K562 (cell line): ENCODE measurements around the gene NAIF1. TPM values are rescaled to one million over a fixed set of nuclear protein-coding genes. Genes with fewer than 3 reads are reported as not detected.

Experiments used
- CBX8 ChIP-seq: fragments of 200-600 bp; sonication (generic); IDR thresholded peaks from 2 replicates; pipeline ENCODE4 v1.6.1; 2012; ENCODE audit warnings: borderline replicate concordance, mixed run types, low read depth, mild to moderate bottlenecking, moderate library complexity, mixed read lengths, low read length, control low read depth, inconsistent platforms; ENCODE audit not compliant: poor library complexity, severe bottlenecking; ENCODE audit errors: extremely low read depth
- CHD7 ChIP-seq: fragments of 200-600 bp; sonication (generic); IDR thresholded peaks from one replicate; pipeline ENCODE4 v1.6.1; 2012; ENCODE audit warnings: mild to moderate bottlenecking, low read depth, low read length, inconsistent platforms
- DMBX1 ChIP-seq: fragments of 250-450 bp; sonication (Bioruptor Pico); IDR thresholded peaks from 2 replicates; pipeline ENCODE4 v1.8.0; 2022; ENCODE audit warnings: inconsistent platforms, mild to moderate bottlenecking, moderate library complexity, borderline replicate concordance
- HOXB6 ChIP-seq: fragments of 250-450 bp; sonication (Bioruptor Pico); IDR thresholded peaks from 2 replicates; pipeline ENCODE4 v1.5.1; 2022; ENCODE audit warnings: mild to moderate bottlenecking, borderline replicate concordance
- SLC30A9 ChIP-seq: fragments of 250-450 bp; sonication (Bioruptor Pico); IDR thresholded peaks from 2 replicates; pipeline ENCODE4 v1.8.0; 2022; ENCODE audit warnings: mild to moderate bottlenecking, moderate library complexity
- TSHZ1 ChIP-seq: fragments of 250-450 bp; sonication (Bioruptor Pico); IDR thresholded peaks from 2 replicates; pipeline ENCODE4 v1.4.0; 2020; ENCODE audit warnings: mild to moderate bottlenecking, moderate library complexity
- ZBTB43 ChIP-seq: sonication (generic); formaldehyde crosslinking; IDR thresholded peaks from 2 replicates; pipeline ENCODE4 v1.8.0; 2023; ENCODE audit warnings: mild to moderate bottlenecking, missing genetic modification reagents
- ZNF24 ChIP-seq: fragments of 450-650 bp; IDR thresholded peaks from 2 replicates; pipeline ENCODE4 v1.6.1; 2016
- ZNF507 ChIP-seq: conservative IDR thresholded peaks from 2 replicates; pipeline ENCODE4 v1.6.1; 2017; ENCODE audit warnings: missing genetic modification characterization, missing compliant biosample characterization
- polyA plus RNA-seq, 8 experiments: library from polyadenylated mRNA; depleted of rRNA in 4 of 8; stranded (reverse) in 5 of 8; unstranded in 3 of 8; fragments of >200 nt; fragmentation: Nextera tagmentation in 2 of 8; fragmentation: Illumina TruSeq in 1 of 8; extraction: Ambion mirVana in 2 of 8; extraction: Trizol in 1 of 8; gene quantifications; 2 replicates each; pipeline versions ENCODE4 v1.2.1 to v1.2.3, GENCODE V29; 2011 to 2014; ENCODE audit warnings: inconsistent platforms in 1 of 8, missing spikeins in 1 of 8
- total RNA-seq, 7 experiments: library from RNA; depleted of rRNA in 6 of 7; stranded (reverse); fragments of >200 nt in 6 of 7; fragmentation: Illumina TruSeq in 2 of 7; extraction: Trizol in 2 of 7; gene quantifications; 2 replicates each; pipeline versions ENCODE4 v1.2.1 to v1.2.3, GENCODE V29; 2011 to 2021; ENCODE audit warnings: low replicate concordance in 1 of 7

The NAIF1 gene
- total and polyA plus RNA-seq, 9 of the 15 experiments (the other 6 are each of a cell fraction or from before 2014, with no cell fraction given) = 4.8 to 26.6 (median 17.2) TPM

GRCh38 chr9:128078504-128079434 lies 11.6 kb upstream of the NAIF1 start (continued):
- TF ChIP-seq CBX8 (no peak), TSHZ1 (CRISPR knock-in tag) (no peak), DMBX1 (CRISPR knock-in tag) (no peak), HOXB6 (CRISPR knock-in tag) (no peak), CHD7 (no peak), SLC30A9 (CRISPR knock-in tag) (no peak), ZNF24 (peak; percentile 73; the same call in 1 of the 2 replicates), ZBTB43 (no peak), ZNF507 (tag) (no peak)
